Adrenal gland (tissue), 5 donors: ENCODE data around the gene CATSPERZ.

Experiments used
- POLR2A ChIP-seq, 2 donors: fragments of 450-650 bp; IDR thresholded peaks; one replicate each; pipeline ENCODE4 v1.6.1; 2017; ENCODE audit warnings: antibody characterized with exemption in 2 of 2, mild to moderate bottlenecking in 2 of 2, moderate library complexity in 1 of 2
- TF ChIP-seq, protein P1 (sequence below), 6 experiments: fragments of 450-650 bp in 4 of 6; fragments of 200-600 bp in 2 of 6; sonication (generic) in 1 of 6; IDR thresholded peaks; 1 replicate in 5 of 6; 2 replicates in 1 of 6; pipeline versions ENCODE4 v1.5.1 to v1.8.0; 2016 to 2021; ENCODE audit warnings: antibody characterized with exemption in 6 of 6, mild to moderate bottlenecking in 2 of 6, moderate library complexity in 1 of 6
- donor health status: DM: no; HTN: no; CAD: no.

GRCh38 chr11:64265176-64266160 lies 34.7 kb upstream of the CATSPERZ start:
- TF ChIP-seq POLR2A (IDR thresholded peaks at IDR 0.05), result no peak
- TF ChIP-seq, protein P1, sequence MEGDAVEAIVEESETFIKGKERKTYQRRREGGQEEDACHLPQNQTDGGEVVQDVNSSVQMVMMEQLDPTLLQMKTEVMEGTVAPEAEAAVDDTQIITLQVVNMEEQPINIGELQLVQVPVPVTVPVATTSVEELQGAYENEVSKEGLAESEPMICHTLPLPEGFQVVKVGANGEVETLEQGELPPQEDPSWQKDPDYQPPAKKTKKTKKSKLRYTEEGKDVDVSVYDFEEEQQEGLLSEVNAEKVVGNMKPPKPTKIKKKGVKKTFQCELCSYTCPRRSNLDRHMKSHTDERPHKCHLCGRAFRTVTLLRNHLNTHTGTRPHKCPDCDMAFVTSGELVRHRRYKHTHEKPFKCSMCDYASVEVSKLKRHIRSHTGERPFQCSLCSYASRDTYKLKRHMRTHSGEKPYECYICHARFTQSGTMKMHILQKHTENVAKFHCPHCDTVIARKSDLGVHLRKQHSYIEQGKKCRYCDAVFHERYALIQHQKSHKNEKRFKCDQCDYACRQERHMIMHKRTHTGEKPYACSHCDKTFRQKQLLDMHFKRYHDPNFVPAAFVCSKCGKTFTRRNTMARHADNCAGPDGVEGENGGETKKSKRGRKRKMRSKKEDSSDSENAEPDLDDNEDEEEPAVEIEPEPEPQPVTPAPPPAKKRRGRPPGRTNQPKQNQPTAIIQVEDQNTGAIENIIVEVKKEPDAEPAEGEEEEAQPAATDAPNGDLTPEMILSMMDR (IDR thresholded peaks at IDR 0.05), result no peak
